NCI-H2107 treated with DMSO at 0.1 percent for 48 hours (cell line): ENCODE data around the gene CORO2B.

ENCODE experiments used
- DNase-seq: peaks from one replicate; lab custom pipeline; 2025; ENCODE audit not compliant: unreplicated experiment; lab: John Stamatoyannopoulos, UW

The CORO2B gene

DNA sequence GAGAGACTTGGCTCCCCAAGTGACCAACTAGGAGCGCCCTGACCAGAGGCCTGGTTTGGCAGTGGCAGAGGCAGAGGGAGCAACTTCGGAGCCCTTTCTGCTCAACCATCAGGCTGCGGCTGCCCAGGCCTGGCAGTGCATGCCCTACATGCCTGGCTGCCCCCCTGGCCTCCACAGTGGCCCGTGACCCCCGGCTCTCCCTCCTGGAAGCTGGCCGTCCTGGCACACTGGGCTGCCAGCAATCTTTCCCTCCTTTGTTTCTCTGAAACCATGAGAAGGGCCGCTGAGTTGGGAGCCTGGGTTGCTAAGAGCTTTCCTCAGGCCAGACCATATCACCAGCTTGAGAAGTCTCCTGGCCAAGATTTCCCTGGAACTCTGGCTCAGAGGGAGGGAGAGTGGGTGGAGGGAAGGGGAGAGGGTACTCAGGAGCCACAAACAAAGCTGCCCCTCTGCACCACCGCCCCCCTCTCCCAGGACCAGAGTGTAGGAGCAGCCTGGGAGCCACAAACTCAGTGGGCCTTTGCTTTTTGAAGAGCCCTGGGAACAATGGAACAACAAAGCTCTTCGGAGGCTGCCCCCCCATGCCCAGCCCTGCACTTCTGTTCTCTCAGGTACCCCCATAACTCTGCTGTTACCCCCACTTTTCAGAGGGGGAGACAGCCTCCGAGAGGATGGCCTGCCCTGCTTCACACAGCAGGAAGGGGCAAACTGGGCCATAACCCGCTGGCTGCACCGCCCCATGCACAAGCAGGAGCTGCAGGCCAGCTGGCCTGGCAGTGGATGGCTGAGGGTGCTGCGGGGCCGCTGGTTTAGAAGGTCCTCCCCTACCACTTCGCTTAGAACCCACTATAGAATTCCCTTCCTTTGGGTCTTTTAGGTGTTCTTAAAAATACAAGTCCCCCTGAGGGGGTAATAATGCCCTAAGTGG lies 11.3 kb downstream of the CORO2B start:
- DNase-seq, result no peak

- DNase-seq, result no peak
Observed at GRCh38 chr15:68590721-68591389, 12.1 kb downstream of the CORO2B start.

DNA sequence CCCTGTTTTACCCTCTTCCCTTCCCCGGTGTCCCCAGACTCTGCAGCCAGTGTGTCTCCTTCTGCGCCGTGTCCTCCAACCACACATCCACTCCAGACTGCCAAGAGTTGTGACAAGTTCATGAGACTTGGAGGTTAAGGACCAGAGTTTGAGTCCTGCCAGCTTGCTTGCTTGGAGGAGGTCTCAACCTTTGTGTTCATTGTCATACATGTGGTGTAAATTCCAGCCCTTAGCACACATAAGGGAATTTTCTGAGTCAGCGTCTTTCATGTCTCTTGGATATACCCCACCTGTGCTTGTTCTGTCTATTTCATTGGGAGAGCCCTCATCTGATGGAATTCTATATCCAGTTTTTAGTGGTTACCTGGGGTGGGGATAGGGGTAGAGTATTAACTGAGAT lies 13.3 kb downstream of the CORO2B start:
- DNase-seq, result no peak

DNA sequence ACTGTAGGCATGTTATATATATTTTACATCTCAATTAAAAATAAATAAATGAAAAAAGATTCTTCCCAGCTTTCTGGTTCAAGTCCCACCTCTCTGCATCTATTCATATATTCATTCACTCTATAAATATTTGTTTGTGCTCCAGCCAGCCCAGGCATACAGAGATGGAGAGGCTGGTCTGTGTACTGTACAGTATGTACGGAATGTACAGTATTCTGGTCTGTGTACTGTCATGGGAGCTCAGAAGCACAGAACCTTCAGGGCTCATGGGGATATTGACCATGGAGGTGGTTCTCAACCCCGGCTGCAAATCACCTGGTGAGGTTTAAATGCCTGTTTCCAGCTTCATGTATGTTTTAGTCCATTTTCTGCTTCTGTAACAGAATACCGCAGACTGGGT lies 13.8 kb downstream of the CORO2B start:
- no peak for DNase-seq

DNA sequence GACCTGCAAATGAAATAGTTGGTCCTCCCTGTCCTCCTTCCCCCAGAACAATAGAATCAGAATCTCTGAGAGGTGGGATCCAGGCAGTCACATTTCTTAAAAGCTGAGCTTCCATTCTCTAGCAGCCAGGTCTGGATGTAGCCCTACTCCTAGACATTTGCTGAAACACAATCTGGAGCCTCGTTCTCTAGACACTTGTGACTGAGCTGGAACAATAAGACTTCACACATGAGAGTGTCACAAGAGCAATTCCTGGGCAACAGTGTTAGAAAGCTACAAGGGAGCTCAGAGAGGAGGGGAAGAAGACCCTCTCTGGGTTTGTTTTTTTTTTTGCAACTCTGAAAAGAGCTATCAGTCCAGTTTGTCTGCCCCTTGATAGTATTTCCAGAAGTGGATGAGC lies 14.5 kb downstream of the CORO2B start:
- peak; percentile 28 for DNase-seq

- DNase-seq, result no peak
Observed at GRCh38 chr15:68593828-68594532, 15.2 kb downstream of the CORO2B start.

GRCh38 chr15:68594533-68595259 lies 15.9 kb downstream of the CORO2B start:
- DNase-seq, result no peak

- DNase-seq, result no peak
Observed at GRCh38 chr15:68595260-68595564, 16.4 kb downstream of the CORO2B start.

- DNase-seq, result no peak
Observed at GRCh38 chr15:68595761-68596160, 17.0 kb downstream of the CORO2B start.

DNA sequence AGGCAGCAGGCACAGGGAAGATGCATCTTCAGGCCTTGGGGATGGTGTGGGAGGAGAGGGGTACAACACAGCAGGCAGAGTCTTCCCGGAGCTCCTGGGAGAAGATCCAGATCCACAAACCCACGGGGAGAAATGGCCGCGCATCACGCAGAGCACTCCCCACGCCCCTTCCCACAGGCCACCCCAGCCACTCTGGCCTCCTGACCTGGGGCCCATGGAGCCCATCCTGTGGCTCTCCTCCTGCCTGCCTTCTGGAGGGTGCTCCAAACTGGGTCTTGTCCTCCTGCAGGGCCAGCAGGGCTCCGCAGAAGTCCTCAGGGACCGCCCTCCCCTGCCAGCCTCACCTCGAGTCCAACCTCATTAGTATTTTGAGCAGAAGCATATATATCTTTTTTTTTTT lies 17.9 kb downstream of the CORO2B start:
- no peak for DNase-seq

- DNase-seq, result no peak
Observed at GRCh38 chr15:68597581-68597980, 18.8 kb downstream of the CORO2B start.

GRCh38 chr15:68598171-68599152 lies 19.7 kb downstream of the CORO2B start:
- DNase-seq, result no peak

DNA sequence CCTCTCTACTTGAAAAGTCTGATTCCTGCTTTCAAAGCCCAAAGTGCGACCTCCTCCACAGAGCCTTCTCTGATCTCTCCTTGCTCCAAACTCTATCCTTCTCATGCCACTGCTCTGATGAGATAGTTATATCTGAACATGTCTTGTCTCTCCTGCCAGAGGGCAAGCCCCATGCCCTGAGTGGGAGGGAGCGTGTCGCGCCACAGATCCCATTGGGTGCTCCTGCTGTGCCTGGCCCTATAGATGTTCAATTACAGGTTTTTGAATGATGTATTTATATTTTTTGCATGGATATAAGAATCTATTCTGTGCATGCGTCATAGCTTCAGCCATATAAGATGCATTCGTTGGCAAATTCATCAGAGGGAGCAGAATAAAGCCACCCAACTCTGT lies 20.4 kb downstream of the CORO2B start:
- DNase-seq, result no peak

DNA sequence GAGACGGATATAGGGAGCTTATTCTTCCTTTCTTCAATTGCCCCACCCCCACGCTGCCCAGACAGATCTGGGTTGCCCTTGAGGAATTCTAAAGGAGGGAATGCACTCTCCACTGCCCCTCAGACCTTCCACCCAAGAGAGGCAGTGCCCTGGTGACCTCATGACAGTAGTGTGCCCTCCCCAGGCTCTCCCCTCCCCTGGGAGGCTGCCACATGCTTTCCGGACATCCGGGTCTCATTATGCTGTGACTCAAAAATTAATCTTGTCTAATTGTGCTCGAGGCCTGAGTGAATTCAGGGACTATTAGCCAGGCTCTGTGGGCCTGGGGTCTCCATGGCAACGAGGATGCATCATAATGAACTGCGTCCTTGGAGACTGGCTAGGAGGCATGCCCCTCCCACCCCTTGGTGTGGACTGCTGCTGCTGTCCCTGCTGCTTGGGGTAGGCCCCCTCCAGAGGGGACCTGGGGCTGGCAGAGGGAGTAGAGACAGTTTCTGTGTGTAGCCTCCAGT lies 20.8 kb downstream of the CORO2B start:
- no peak for DNase-seq

- no peak for DNase-seq
Observed at GRCh38 chr15:68601206-68602197, 22.7 kb downstream of the CORO2B start.

DNA sequence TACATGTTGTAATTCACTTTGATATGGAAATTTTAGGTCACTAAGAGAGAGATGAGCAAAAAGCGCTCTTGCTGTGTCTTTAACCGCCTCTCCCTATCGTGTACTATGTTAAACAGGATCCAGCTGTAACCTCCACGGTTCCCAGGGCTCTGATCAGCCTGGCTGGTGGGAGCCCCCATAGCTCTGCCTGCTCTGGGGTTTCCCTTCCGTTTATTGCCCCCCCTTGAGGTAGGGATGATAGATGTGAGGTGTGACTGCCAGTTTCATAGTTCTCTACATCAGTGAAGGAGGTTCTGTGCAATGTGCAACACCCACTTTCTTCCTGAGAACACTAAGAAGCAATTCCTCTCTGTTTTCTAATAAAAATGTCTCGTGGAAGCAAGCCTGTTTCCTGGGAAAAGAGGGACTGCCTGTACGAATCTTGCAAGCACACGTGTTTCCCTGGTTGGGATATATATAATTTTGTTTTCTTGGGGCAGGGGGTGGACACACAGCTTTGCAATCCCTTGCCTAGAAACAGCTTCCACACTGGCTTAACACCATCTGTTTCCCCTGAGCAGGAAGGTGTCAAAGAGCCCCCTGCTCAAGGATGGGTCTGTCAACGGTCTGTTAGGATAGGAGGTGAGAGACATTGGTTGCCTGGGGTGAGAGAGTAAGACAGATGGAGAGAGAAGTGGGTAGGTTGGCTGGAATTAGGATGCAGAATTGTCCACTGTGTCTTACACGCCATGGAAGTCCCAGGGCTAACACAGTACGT lies 23.8 kb downstream of the CORO2B start:
- DNase-seq, result no peak

DNA sequence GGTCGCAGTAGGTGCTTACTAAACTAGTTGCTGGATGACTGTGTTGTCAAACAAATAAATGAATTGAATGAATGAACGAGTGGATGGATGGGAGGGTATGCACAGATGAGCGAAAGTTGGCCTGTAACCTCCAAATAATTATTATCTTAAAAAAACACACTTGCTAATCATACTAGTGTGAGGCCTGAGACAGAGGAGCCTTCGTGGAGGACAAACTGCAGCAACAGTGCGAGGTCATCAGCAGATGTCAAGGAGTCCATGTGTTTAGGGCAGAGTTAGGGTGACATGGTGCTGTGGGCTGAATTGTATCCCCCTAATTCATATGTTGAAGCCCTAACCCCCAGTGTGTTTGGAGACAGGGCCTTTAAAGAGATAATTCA lies 24.4 kb downstream of the CORO2B start:
- no peak for DNase-seq

DNA sequence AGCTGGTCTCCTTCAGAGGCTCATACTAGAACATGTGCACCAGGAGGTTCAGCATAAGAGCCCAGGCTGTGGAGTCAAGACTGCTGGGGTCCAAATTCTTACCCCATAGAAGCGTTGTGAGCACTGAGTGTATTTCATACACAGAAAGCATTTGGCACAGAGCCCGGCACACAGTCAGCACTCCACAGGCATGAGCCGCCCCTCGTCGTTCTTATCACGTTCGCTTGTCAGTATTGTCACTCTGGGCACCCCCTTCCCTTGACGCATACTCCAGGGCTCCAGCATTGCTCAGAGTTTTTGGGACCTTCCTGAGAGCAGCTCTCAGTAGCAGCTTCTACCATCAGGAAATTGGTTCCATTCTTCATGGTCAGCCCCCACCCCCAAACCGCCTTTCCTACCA lies 25.2 kb downstream of the CORO2B start:
- no peak for DNase-seq
